Measurements from ENCODE around the gene DMRT2.

DMRT2 gene

DNA sequence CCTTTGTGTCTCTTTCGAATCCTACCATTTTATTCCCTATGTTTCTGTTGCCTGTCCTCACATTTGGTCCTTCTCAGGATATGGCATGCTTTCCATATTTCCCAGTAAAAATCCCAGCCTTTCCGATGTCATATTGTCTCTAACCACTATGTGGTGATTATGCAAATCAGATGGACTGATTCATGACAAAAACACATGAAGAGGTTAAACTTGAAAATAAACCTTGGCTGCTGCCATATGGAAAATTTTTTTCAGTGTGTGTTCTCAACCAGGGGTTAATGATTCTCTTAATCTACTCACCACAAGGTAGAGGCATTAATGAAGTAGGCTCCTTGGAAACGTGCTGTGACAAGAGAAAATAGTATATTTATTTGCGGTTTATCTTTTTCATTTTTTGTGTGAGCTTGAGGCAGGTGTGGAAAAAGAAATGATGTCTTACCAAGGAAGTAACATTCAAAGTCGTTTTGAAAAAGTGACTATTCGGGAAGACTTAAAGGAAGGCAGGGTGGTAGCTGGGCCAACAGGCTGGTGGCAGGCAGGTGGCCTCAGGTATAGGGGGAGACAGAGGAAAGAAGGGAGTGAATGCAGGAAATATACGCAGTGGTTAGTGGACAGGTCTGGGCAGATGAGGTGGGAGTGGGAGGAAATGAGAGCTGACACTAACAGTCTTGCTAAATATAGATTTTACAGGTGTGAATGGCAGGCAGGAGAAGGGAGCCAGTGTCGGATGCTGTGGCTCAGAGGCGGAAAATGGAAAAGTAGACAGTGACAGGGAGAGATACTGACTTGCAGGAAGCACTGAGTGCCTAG lies 46.2 kb downstream of the DMRT2 start:
- DNase-seq = no peak

DNA sequence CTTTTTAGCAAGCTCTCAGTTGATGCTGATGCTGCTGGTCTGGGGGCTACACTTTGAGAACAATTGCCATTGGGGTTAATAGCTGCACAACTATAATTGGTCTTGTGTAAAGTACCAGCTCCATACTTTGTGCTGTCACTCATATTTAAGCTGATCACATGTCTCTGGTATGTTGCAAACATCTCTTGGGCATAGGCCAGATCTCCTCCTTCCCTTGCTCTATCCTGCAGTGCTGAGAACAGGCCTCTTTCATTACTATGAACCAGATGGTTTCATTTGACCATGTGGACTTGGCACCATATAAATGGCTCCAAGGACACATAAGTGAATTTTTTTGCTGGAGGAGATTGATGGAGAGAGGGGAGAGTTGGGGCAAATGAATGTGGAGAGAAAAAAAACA lies 48.4 kb downstream of the DMRT2 start:
- no peak for DNase-seq

DNA sequence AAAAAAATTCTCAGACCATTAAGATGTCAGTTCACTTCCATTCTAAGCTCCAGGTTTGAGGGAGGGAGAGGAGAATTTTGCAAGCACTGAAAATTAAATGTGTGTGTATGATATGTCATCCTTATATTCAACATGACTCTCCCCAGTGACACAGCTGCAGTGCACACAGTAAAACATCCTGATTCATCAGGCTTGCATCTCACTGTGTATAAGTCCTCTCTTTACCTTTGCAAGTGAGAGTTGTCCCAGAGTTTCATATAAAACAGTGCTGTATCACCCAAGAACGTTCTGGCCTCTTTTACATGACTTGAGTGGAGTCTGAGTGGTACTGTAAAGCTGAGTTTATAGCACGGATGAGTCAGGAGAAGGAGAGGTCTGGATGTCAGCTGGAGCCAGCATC lies 50.0 kb downstream of the DMRT2 start:
- no peak for DNase-seq

DNA sequence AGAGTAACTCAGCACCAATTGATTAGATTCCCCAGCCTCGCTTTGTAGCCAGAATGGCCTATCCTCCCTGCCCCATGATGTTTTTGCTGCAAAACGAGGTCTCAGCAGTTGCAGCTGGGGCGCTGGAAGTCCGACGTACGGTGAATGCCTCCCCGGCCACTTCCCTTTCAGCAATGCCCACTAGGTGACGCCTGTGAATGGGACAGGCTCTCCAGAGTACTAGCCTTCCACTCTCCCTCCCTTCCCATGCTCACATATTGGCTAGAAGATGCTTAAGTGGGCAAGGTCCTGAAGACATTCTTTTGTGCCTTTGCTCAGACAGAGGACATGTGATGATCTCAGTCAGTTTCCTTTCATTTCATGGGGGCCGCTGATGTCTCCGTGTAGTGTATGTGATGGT lies 50.8 kb downstream of the DMRT2 start:
- DNase-seq = peak; percentile 1

DNA sequence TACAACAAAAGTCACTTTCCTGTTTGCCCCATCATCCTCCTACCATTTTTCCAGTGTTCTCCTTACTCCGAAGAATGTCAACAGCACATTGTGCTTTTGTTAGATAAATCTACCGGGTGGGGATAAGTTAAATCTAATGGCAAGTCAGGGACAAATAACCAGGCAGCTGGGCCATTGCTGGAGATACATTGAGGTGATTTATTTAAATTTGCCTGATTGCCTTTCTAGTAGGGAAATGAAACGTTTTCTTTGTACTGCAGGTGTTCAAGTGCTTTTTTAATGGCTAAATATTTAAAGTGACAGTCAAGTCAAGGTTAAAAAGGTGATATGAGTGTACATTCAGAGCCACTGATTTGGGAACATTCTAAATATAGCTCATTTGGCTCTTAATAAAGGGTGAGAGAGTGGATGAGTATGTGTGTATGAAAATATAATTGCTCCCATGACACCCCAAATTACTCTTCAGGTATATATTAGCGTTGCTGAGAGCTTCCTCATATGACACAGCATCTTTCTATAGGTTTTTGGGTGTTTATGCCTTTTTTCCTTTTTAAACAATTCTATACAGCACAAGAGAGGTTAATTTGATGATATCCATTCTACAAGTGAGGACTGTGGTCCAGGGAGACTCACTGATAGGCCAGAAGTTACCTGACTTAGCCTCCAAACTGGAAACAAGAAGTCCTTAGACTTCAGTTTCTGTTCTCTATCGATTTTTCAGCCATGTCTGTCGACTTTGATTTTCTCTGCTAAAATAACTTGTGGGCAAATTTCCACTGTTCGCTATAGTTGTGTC lies 51.9 kb downstream of the DMRT2 start:
- no peak for DNase-seq

DNA sequence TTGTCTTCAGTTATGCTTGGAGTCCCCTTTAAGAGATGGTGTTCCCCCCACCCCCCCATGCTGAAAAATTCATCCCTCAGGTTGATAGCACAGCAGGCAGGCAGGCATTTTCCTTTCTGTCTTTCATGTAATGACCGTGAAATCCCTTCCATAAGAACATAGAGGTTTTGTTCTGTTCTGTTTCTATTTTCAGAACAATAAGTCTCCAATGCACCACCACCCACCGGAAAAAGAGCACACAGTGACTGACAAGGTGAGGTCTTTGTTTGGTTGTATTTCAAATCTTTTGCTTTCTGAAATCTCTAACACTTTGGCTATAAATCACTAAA lies 52.4 kb downstream of the DMRT2 start:
- no peak for DNase-seq
